Measurements from ENCODE around the gene CHCHD10. TPM values are rescaled to one million over a fixed set of nuclear protein-coding genes. Genes with fewer than 3 reads are reported as not detected.

The CHCHD10 gene
- total and polyA plus RNA-seq, 2 donors from 2014 or later, result 190 to 1,445 TPM

DNA sequence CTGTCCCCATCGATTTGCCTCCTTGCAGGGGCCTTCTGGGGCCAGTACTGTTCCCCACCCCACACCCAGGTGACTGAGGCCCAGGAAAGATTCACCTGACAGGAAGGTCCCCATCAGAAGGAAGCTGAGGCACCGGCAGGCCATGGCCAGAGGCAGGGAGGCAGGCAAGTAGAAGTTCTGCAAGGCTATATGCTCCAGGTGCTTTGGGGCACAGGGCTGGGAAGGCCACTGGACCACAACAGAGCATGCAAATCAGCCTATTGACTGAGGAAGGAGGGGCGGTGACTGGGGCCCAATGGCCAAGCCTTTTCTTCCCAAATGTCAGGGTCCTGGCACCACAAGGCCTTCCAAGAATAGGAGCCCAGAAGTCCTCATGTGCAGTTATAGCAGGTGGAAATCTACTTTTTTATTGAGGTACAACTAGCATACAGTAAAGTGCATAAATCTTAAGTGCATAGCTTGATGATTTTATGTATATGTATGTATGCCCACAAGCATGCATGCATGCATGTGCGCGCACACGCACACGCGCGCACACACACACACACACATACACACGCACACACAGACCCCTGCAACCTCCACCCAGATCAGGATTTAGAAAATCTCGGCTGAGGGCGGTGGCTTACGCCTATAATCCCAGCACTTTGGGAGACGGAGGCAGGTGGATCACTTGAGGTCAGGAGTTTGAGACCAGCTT is 13.4 kb downstream of the CHCHD10 start, which contains the start of gene VPREB3:
Gene VPREB3 (minus strand): TSS at position 206 of the 700 bp plus-strand sequence. CDS start 62 bp downstream, at position 144.
- Histone ChIP-seq H3K4me1 (ENCODE audit: control insufficient read depth in 2 of 3, insufficient read depth in 2 of 3, low read depth in 1 of 3, low read length in 3 of 3) (peaks cover 0 to 7% (median 0%) of the 10 kb centered on the region in 3 donors), H3K27me3 (ENCODE audit: control insufficient read depth, insufficient read depth, low read length) (no peaks in the 10 kb centered on the region), H3K36me3 (ENCODE audit: control insufficient read depth in 2 of 3, insufficient read depth in 3 of 3, low read length in 3 of 3) (no peaks in the 10 kb centered on the region), H3K9ac (ENCODE audit: low read length in 3 of 3) (no peak within 1 kb of the TSS), H3K4me3 (ENCODE audit: low read length in 3 of 3) (no peak within 1 kb of the TSS), H3K9me3 (ENCODE audit: control insufficient read depth in 2 of 3, insufficient read depth in 1 of 3, low read length in 3 of 3) (no peaks in the 10 kb centered on the region), H3K27ac (ENCODE audit: low read depth in 2 of 2, low read length in 2 of 2) (no peak within 1 kb of the TSS)
- DNase-seq (no peak), FAIRE-seq (no peak)
- TF ChIP-seq, protein P1, sequence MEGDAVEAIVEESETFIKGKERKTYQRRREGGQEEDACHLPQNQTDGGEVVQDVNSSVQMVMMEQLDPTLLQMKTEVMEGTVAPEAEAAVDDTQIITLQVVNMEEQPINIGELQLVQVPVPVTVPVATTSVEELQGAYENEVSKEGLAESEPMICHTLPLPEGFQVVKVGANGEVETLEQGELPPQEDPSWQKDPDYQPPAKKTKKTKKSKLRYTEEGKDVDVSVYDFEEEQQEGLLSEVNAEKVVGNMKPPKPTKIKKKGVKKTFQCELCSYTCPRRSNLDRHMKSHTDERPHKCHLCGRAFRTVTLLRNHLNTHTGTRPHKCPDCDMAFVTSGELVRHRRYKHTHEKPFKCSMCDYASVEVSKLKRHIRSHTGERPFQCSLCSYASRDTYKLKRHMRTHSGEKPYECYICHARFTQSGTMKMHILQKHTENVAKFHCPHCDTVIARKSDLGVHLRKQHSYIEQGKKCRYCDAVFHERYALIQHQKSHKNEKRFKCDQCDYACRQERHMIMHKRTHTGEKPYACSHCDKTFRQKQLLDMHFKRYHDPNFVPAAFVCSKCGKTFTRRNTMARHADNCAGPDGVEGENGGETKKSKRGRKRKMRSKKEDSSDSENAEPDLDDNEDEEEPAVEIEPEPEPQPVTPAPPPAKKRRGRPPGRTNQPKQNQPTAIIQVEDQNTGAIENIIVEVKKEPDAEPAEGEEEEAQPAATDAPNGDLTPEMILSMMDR (IDR thresholded peaks at IDR 0.05; ENCODE audit: borderline replicate concordance, extremely low read depth, insufficient read depth), result no peak
- intact Hi-C loops (cut with DNase I), result no loop called here

DNA sequence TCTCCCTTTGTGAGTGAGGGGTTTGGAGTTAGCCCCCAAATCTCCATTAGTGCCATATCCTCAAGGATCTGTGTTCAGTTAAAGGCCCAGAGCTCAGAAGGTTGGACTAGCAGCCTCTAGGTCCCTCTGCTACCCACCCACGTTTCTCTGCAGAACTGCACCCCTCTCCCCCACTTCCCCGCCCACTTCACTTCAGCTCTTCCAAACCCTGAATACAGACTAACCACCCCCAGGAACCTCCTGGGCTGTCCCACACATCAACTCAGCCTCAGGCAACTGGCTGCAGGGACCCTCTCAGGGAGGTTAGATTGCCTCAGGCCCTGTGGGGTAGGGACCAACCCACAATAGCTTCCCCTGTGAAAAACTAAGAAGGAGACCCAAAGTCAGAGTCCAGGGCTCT is 14.4 kb downstream of the CHCHD10 start:
- H3K27ac ChIP-seq (ENCODE audit: low read depth in 2 of 2, low read length in 2 of 2), result no peak overlapping the region
- DNase-seq, result no peak
- H3K4me1 ChIP-seq (ENCODE audit: control insufficient read depth in 2 of 3, insufficient read depth in 2 of 3, low read depth in 1 of 3, low read length in 3 of 3), result peaks cover 0 to 7% (median 0%) of the 10 kb centered on the region in 3 donors
- no peaks in the 10 kb centered on the region for H3K27me3 ChIP-seq (ENCODE audit: control insufficient read depth, insufficient read depth, low read length)
- intact Hi-C loops (cut with DNase I), result no loop called here
- H3K9me3 ChIP-seq (ENCODE audit: control insufficient read depth in 2 of 3, insufficient read depth in 1 of 3, low read length in 3 of 3), result no peaks in the 10 kb centered on the region
- H3K36me3 ChIP-seq (ENCODE audit: control insufficient read depth in 2 of 3, insufficient read depth in 3 of 3, low read length in 3 of 3), result no peaks in the 10 kb centered on the region
- no peak for FAIRE-seq
- TF ChIP-seq, protein P1 (IDR thresholded peaks at IDR 0.05; ENCODE audit: borderline replicate concordance, extremely low read depth, insufficient read depth), result no peak
- H3K4me3 ChIP-seq (ENCODE audit: low read length in 3 of 3), result no peak overlapping the region
- H3K9ac ChIP-seq (ENCODE audit: low read length in 3 of 3), result no peak overlapping the region

DNA sequence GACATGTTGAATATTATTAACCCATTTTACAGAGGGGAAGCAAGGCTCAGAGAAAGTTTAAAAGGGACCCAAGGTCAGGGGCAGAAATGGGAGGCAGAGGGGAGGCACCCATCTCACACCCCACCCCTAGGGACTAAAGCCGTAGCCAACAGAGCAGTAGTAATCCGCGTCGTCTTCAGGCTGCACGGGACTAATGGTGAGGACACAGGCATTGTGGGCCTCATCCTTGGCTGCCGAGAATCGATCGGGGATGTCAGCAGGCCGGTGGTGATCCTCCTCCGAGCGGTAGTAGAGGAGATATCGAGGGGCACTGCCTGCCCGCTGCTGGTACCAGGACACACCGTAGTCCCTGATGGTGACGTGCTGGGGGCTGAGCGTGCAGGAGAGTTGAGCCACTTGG is 15.0 kb downstream of the CHCHD10 start:
- intact Hi-C loops (cut with DNase I), result no loop called here
- FAIRE-seq (no peak), DNase-seq (no peak)
- no peak overlapping the region for H3K9ac ChIP-seq (ENCODE audit: low read length in 3 of 3)
- no peak overlapping the region for H3K4me3 ChIP-seq (ENCODE audit: low read length in 3 of 3)
- no peaks in the 10 kb centered on the region for H3K36me3 ChIP-seq (ENCODE audit: control insufficient read depth in 2 of 3, insufficient read depth in 3 of 3, low read length in 3 of 3)
- TF ChIP-seq, protein P1 (IDR thresholded peaks at IDR 0.05; ENCODE audit: borderline replicate concordance, extremely low read depth, insufficient read depth), result no peak
- no peak overlapping the region for H3K27ac ChIP-seq (ENCODE audit: low read depth in 2 of 2, low read length in 2 of 2)
- H3K4me1 ChIP-seq (ENCODE audit: control insufficient read depth in 2 of 3, insufficient read depth in 2 of 3, low read depth in 1 of 3, low read length in 3 of 3), result peaks cover 0 to 7% (median 0%) of the 10 kb centered on the region in 3 donors
- H3K9me3 ChIP-seq (ENCODE audit: control insufficient read depth in 2 of 3, insufficient read depth in 1 of 3, low read length in 3 of 3), result no peaks in the 10 kb centered on the region
- no peaks in the 10 kb centered on the region for H3K27me3 ChIP-seq (ENCODE audit: control insufficient read depth, insufficient read depth, low read length)
